GM12878 (cell line): ENCODE results near the gene AOPEP. TPM values are rescaled to one million over a fixed set of nuclear protein-coding genes. Genes with fewer than 3 reads are reported as not detected.

Source experiments
- ATAC-seq: fragments of 200-7000 bp; cut with Tn5 transposase; 3 replicates; pipeline ENCODE4 v1.9.1; 2020; ENCODE audit warnings: mild to moderate bottlenecking, moderate library complexity
- BruUV-seq: library from RNA; stranded (reverse); fragments of 400-500 nt; replicated peaks from 2 replicates; lab custom pipeline; 2021; lab: Mats Ljungman, UMichigan
- CTCF ChIA-PET: fragments of 300-600 bp; sonication (Branson Sonifier 250); formaldehyde crosslinking; extraction: SDS; loops from one replicate; lab custom pipeline; 2021; ENCODE audit warnings: inconsistent platforms; lab: Yijun Ruan, JAX
- POLR2A ChIA-PET: fragments of 350-600 bp; formaldehyde crosslinking; extraction: SDS; loops from one replicate; lab custom pipeline; 2021; ENCODE audit warnings: inconsistent platforms; lab: Charles Lee
- RAD21 ChIA-PET: fragments of 300-600 bp; sonication (Branson Sonifier 250); formaldehyde crosslinking; loops from one replicate; lab custom pipeline; 2023; ENCODE audit warnings: antibody characterized with exemption; ENCODE audit not compliant: unreplicated experiment; lab: Charles Lee
- SMC1A ChIA-PET: fragments of 300-600 bp; sonication (Branson Sonifier 250); formaldehyde crosslinking; loops from one replicate; lab custom pipeline; 2023; ENCODE audit not compliant: unreplicated experiment, uncharacterized antibody; lab: Charles Lee
- DNase-seq: peaks from one replicate; pipeline ENCODE4 v3.0.0-alpha.2; 2011; ENCODE audit warnings: low read depth, low spot score
- FAIRE-seq: peaks from 3 replicates; lab custom pipeline; 2011; peaks lifted over from hg19 to GRCh38; lab: Jason Lieb, UNC
- H2AFZ ChIP-seq: 2 replicates; pipeline ENCODE4 v1.6.0; 2011; ENCODE audit warnings: low read depth, low read length, control low read depth; ENCODE audit not compliant: control insufficient read depth
- H3K27ac ChIP-seq: 2 replicates; pipeline ENCODE4 v1.5.1; 2011; ENCODE audit warnings: control low read depth; ENCODE audit not compliant: control insufficient read depth, insufficient read depth
- H3K27me3 ChIP-seq, 2 experiments: replicated peaks in 1 of 2; 2 replicates each; pipeline versions ENCODE4 v1.6.0 to v1.6.1; 2011; ENCODE audit warnings: low read length in 1 of 2; ENCODE audit not compliant: control insufficient read depth in 2 of 2, insufficient read depth in 2 of 2
- H3K36me3 ChIP-seq, 2 experiments: 2 replicates each; pipeline ENCODE4 v1.5.1; 2011; ENCODE audit warnings: low read length in 1 of 2; ENCODE audit not compliant: control insufficient read depth in 2 of 2, insufficient read depth in 2 of 2
- H3K4me1 ChIP-seq: 2 replicates; pipeline ENCODE4 v1.6.1; 2011; ENCODE audit warnings: mild to moderate bottlenecking, low read length, moderate library complexity, mixed read lengths; ENCODE audit not compliant: control insufficient read depth, insufficient read depth
- H3K4me2 ChIP-seq: 2 replicates; pipeline ENCODE4 v1.6.0; 2011; ENCODE audit warnings: control low read depth; ENCODE audit not compliant: control insufficient read depth, insufficient read depth
- H3K4me3 ChIP-seq: fragments of 200-600 bp; sonication (generic); 2 replicates; pipeline ENCODE4 v1.5.1; 2016
- H3K79me2 ChIP-seq: 2 replicates; pipeline ENCODE4 v1.6.0; 2011; ENCODE audit warnings: low read length; ENCODE audit not compliant: control insufficient read depth, insufficient read depth
- H3K9ac ChIP-seq: 2 replicates; pipeline ENCODE4 v1.8.0; 2011; ENCODE audit warnings: low read length, control low read depth, mixed read lengths; ENCODE audit not compliant: control insufficient read depth, insufficient read depth
- H3K9me3 ChIP-seq: replicated peaks from 3 replicates; pipeline ENCODE4 v1.5.1; 2011; ENCODE audit warnings: mild to moderate bottlenecking, low read length; ENCODE audit not compliant: control insufficient read depth, insufficient read depth
- H4K20me1 ChIP-seq: 2 replicates; pipeline ENCODE4 v1.6.0; 2011; ENCODE audit not compliant: control insufficient read depth, insufficient read depth
- BRCA1 ChIP-seq: IDR thresholded peaks from 2 replicates; pipeline ENCODE4 v1.6.1; 2011; ENCODE audit warnings: low read depth, low read length, improper control_type of control experiment
- CBFB ChIP-seq: IDR thresholded peaks from 2 replicates; pipeline ENCODE4 v1.6.1; 2016; ENCODE audit warnings: antibody characterized with exemption, low read depth
- CHD1 ChIP-seq: IDR thresholded peaks from 2 replicates; pipeline ENCODE4 v1.6.1; 2012; ENCODE audit warnings: low read depth, low read length, improper control_type of control experiment
- CREB1 ChIP-seq: IDR thresholded peaks from 2 replicates; pipeline ENCODE4 v1.6.1; 2012; ENCODE audit warnings: low read depth, mild to moderate bottlenecking, inconsistent platforms
- GABPA ChIP-seq: IDR thresholded peaks from 2 replicates; pipeline ENCODE4 v1.6.1; 2014; ENCODE audit warnings: antibody characterized with exemption, low read depth, mild to moderate bottlenecking, inconsistent platforms
- HCFC1 ChIP-seq: fragments of 150-350 bp; IDR thresholded peaks from 2 replicates; pipeline ENCODE4 v1.6.1; 2014; ENCODE audit warnings: low read length
- JUNB ChIP-seq: IDR thresholded peaks from 2 replicates; pipeline ENCODE4 v1.6.1; 2016; ENCODE audit warnings: antibody characterized with exemption, mild to moderate bottlenecking
- NRF1 ChIP-seq: conservative IDR thresholded peaks from 2 replicates; pipeline ENCODE4 v1.6.1; 2011; ENCODE audit warnings: mild to moderate bottlenecking, low read depth, low read length, improper control_type of control experiment
- RFX5 ChIP-seq: IDR thresholded peaks from 2 replicates; pipeline ENCODE4 v1.6.1; 2011; ENCODE audit warnings: low read depth, low read length, improper control_type of control experiment
- TCF7 ChIP-seq: IDR thresholded peaks from 2 replicates; pipeline ENCODE4 v1.6.1; 2014; ENCODE audit warnings: antibody characterized with exemption, borderline replicate concordance
- WGBS: methylation state at CpG from one replicate; pipeline ENCODE4 v1.1.6; 2016; ENCODE audit warnings: low lambda C conversion rate; ENCODE audit not compliant: insufficient replicate concordance, insufficient coverage; ENCODE audit errors: missing lambda C conversion rate; 5-methylcytosine and 5-hydroxymethylcytosine counted together
- in situ Hi-C: fragments of 300-500 bp; cut with MboI; formaldehyde crosslinking; loops from 9 replicates; pipeline ENCODE4 v1.14.3; 2018; ENCODE audit warnings: mixed read lengths
- intact Hi-C: fragments of 100-400 bp; cut with micrococcal nuclease; formaldehyde crosslinking; loops from one replicate; pipeline ENCODE4 v1.14.2; 2022; ENCODE audit not compliant: unreplicated experiment
- polyA plus RNA-seq, 11 experiments: library from polyadenylated mRNA; depleted of rRNA in 4 of 11; unstranded in 6 of 11; stranded (reverse) in 5 of 11; fragments of >200 nt; fragmentation: Nextera tagmentation in 4 of 11; fragmentation: Illumina TruSeq in 1 of 11; extraction: Ambion mirVana in 4 of 11; extraction: Trizol in 1 of 11; gene quantifications; 1 replicate in 1 of 11; 2 replicates in 10 of 11; pipeline versions ENCODE4 v1.2.1 to v1.2.3, GENCODE V29; 2011 to 2016; ENCODE audit warnings: inconsistent platforms in 2 of 11, missing spikeins in 2 of 11, low read depth in 1 of 11
- total RNA-seq, 4 experiments: library from RNA; depleted of rRNA in 3 of 4; stranded (reverse); fragments of >200 nt in 3 of 4; fragmentation: Illumina TruSeq in 1 of 4; extraction: Trizol in 1 of 4; gene quantifications; 2 replicates each; pipeline versions ENCODE4 v1.2.1 to v1.2.3, GENCODE V29; 2013 to 2021
- TF ChIP-seq, protein P1 (sequence below), 3 experiments: IDR thresholded peaks in 2 of 3; conservative IDR thresholded peaks in 1 of 3; 2 replicates each; pipeline ENCODE4 v1.5.1; 2011; ENCODE audit warnings: low read depth in 3 of 3, low read length in 3 of 3, mild to moderate bottlenecking in 3 of 3, control low read depth in 2 of 3, moderate library complexity in 2 of 3, inconsistent platforms in 1 of 3, mixed read lengths in 1 of 3; ENCODE audit not compliant: control insufficient read depth in 2 of 3, insufficient read depth in 1 of 3; ENCODE audit errors: extremely low read depth in 1 of 3
- TF ChIP-seq, protein P2 (sequence below): fragments of 450-650 bp; formaldehyde crosslinking; IDR thresholded peaks from 2 replicates; pipeline ENCODE4 v1.4.0; 2020; ENCODE audit warnings: mild to moderate bottlenecking, moderate library complexity
- TF ChIP-seq, protein P3 (sequence below): fragments of 450-650 bp; IDR thresholded peaks from 2 replicates; pipeline ENCODE4 v1.6.1; 2016; ENCODE audit warnings: mild to moderate bottlenecking, moderate library complexity, borderline replicate concordance

Gene AOPEP
- total and polyA plus RNA-seq, 10 of the 15 experiments (the other 5 are each of a cell fraction or from before 2014, with no cell fraction given) = 2.3 to 16.9 (median 10.1) TPM

DNA sequence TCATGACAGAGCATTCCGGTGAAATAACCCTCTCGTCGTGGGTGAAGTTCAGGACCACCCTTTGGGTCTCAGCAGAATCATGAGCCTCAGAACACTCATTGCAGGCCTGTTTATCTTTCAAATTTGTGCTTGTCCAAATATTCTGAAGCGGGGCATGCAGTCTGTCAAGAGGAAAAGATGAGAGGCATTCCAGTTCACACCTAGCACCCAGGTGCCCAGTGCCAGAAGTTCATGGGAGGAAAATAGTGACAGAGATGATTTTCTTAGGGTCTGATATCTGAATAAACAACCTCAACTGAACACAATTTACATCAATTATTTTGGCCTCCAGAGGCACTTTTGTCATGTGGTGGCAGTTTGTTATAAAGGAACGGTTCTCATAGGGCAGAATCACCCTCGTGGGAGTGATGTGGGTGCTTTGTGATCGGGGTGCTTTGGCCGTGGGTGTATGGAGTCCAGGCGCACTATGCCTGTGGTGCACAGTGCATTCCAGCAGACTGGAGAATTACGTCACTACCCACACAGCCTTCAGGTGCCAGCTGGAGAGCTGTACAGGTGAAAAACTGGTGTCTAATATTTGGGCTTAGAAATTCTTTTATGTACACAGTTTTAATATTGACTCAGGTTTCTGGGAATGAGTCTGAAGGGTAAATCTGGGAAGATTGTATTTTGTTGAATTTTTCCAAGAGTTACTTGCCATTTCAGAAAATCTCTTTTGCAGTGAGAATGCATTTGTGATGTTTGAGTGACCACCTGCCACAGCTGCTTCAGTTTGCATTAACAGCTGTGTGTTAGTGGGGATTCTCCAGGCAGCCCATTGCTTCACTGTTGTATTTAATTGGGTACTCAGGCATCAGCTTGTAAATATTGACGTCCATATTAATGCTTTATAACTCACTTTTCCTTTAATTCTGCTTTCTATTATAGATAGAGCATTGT is 301.7 kb downstream of the AOPEP start:
- intact Hi-C loops = no loop called here
- Histone ChIP-seq H3K36me3 (peaks cover 1 to 4% of the 10 kb centered on the region in 2 experiments; a peak in 2 of 4 replicates), H3K79me2 (no peaks in the 10 kb centered on the region), H3K9me3 (no peaks in the 10 kb centered on the region), H4K20me1 (no peaks in the 10 kb centered on the region), H3K4me1 (no peaks in the 10 kb centered on the region; the same call in 1 of the 2 replicates), H2AFZ (no peak overlapping the region), H3K9ac (no peak overlapping the region), H3K4me3 (no peak overlapping the region), H3K4me2 (no peak overlapping the region), H3K27ac (no peak overlapping the region), H3K27me3 (no peaks in the 10 kb centered on the region)
- BruUV-seq = no TSS peak
- in situ Hi-C loops = no loop called here
- SMC1A ChIA-PET = interaction anchor here (0.8 kb wide), 1 partner anchor 11 kb away, joined by 3 read pairs; no protein-coding TSS in a partner anchor
- FAIRE-seq = no peak
- POLR2A ChIA-PET = no interaction called here
- 86% methylated on average over 11 of the region's 11 CpGs for WGBS
- DNase-seq = no peak
- TF ChIP-seq HCFC1 (no peak), CHD1 (no peak), TCF7 (no peak), NRF1 (no peak), CBFB (no peak), GABPA (no peak), RFX5 (no peak), BRCA1 (no peak), CREB1 (no peak), JUNB (no peak)
- TF ChIP-seq, protein P1, sequence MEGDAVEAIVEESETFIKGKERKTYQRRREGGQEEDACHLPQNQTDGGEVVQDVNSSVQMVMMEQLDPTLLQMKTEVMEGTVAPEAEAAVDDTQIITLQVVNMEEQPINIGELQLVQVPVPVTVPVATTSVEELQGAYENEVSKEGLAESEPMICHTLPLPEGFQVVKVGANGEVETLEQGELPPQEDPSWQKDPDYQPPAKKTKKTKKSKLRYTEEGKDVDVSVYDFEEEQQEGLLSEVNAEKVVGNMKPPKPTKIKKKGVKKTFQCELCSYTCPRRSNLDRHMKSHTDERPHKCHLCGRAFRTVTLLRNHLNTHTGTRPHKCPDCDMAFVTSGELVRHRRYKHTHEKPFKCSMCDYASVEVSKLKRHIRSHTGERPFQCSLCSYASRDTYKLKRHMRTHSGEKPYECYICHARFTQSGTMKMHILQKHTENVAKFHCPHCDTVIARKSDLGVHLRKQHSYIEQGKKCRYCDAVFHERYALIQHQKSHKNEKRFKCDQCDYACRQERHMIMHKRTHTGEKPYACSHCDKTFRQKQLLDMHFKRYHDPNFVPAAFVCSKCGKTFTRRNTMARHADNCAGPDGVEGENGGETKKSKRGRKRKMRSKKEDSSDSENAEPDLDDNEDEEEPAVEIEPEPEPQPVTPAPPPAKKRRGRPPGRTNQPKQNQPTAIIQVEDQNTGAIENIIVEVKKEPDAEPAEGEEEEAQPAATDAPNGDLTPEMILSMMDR (IDR thresholded peaks at IDR 0.05 in 2 of 3, conservative IDR thresholded peaks at IDR 0.05 in 1 of 3; ENCODE audit: control insufficient read depth in 2 of 3, extremely low read depth in 1 of 3, insufficient read depth in 1 of 3, low read depth in 3 of 3, low read length in 3 of 3) = no peak
- TF ChIP-seq, protein P2, sequence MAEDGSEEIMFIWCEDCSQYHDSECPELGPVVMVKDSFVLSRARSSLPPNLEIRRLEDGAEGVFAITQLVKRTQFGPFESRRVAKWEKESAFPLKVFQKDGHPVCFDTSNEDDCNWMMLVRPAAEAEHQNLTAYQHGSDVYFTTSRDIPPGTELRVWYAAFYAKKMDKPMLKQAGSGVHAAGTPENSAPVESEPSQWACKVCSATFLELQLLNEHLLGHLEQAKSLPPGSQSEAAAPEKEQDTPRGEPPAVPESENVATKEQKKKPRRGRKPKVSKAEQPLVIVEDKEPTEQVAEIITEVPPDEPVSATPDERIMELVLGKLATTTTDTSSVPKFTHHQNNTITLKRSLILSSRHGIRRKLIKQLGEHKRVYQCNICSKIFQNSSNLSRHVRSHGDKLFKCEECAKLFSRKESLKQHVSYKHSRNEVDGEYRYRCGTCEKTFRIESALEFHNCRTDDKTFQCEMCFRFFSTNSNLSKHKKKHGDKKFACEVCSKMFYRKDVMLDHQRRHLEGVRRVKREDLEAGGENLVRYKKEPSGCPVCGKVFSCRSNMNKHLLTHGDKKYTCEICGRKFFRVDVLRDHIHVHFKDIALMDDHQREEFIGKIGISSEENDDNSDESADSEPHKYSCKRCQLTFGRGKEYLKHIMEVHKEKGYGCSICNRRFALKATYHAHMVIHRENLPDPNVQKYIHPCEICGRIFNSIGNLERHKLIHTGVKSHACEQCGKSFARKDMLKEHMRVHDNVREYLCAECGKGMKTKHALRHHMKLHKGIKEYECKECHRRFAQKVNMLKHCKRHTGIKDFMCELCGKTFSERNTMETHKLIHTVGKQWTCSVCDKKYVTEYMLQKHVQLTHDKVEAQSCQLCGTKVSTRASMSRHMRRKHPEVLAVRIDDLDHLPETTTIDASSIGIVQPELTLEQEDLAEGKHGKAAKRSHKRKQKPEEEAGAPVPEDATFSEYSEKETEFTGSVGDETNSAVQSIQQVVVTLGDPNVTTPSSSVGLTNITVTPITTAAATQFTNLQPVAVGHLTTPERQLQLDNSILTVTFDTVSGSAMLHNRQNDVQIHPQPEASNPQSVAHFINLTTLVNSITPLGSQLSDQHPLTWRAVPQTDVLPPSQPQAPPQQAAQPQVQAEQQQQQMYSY (CRISPR knock-in tag) = no peak
- TF ChIP-seq, protein P3, sequence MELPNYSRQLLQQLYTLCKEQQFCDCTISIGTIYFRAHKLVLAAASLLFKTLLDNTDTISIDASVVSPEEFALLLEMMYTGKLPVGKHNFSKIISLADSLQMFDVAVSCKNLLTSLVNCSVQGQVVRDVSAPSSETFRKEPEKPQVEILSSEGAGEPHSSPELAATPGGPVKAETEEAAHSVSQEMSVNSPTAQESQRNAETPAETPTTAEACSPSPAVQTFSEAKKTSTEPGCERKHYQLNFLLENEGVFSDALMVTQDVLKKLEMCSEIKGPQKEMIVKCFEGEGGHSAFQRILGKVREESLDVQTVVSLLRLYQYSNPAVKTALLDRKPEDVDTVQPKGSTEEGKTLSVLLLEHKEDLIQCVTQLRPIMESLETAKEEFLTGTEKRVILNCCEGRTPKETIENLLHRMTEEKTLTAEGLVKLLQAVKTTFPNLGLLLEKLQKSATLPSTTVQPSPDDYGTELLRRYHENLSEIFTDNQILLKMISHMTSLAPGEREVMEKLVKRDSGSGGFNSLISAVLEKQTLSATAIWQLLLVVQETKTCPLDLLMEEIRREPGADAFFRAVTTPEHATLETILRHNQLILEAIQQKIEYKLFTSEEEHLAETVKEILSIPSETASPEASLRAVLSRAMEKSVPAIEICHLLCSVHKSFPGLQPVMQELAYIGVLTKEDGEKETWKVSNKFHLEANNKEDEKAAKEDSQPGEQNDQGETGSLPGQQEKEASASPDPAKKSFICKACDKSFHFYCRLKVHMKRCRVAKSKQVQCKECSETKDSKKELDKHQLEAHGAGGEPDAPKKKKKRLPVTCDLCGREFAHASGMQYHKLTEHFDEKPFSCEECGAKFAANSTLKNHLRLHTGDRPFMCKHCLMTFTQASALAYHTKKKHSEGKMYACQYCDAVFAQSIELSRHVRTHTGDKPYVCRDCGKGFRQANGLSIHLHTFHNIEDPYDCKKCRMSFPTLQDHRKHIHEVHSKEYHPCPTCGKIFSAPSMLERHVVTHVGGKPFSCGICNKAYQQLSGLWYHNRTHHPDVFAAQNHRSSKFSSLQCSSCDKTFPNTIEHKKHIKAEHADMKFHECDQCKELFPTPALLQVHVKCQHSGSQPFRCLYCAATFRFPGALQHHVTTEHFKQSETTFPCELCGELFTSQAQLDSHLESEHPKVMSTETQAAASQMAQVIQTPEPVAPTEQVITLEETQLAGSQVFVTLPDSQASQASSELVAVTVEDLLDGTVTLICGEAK = no peak
- no peak for ATAC-seq
- RAD21 ChIA-PET = no interaction called here
- CTCF ChIA-PET = no interaction called here
